Sigmoid colon (tissue), 7 donors: Measurements from ENCODE around the gene ZKSCAN3. TPM values are rescaled to one million over a fixed set of nuclear protein-coding genes. Genes with fewer than 3 reads are reported as not detected.
"Not testable (repeated sequence)": the region's sequence is repeated elsewhere in the genome, so short reads cannot be mapped to it uniquely, and the experiment has no call there.

Experiments
- DNase-seq: peaks from one replicate; pipeline ENCODE4 v3.0.0-alpha.2; 2019
- H3K27ac ChIP-seq, 4 donors: fragments of 200-600 bp; sonication (generic); one replicate each; pipeline ENCODE4 v1.5.1; 2016 to 2019; ENCODE audit warnings: mild to moderate bottlenecking in 1 of 4
- H3K27me3 ChIP-seq, 3 donors: fragments of 200-600 bp; sonication (generic); one replicate each; pipeline ENCODE4 v1.5.1; 2019; ENCODE audit warnings: mild to moderate bottlenecking in 1 of 3
- H3K36me3 ChIP-seq, 4 donors: fragments of 200-600 bp; sonication (generic); one replicate each; pipeline ENCODE4 v1.5.1; 2016 to 2019
- H3K4me1 ChIP-seq, 4 donors: fragments of 200-600 bp; sonication (generic); one replicate each; pipeline ENCODE4 v1.5.1; 2017 to 2019
- H3K4me3 ChIP-seq, 4 donors: fragments of 200-600 bp; sonication (generic); one replicate each; pipeline ENCODE4 v1.5.1; 2017 to 2019; ENCODE audit warnings: mild to moderate bottlenecking in 2 of 4, moderate library complexity in 1 of 4
- H3K9me3 ChIP-seq, 4 donors: fragments of 200-600 bp in 3 of 4; sonication (generic) in 3 of 4; one replicate each; pipeline versions ENCODE4 v1.5.1 to v1.6.1; 2013 to 2019
- CTCF ChIP-seq, 4 experiments: fragments of 450-650 bp in 3 of 4; fragments of 200-600 bp in 1 of 4; IDR thresholded peaks; one replicate each; pipeline ENCODE4 v1.5.1; 2016 to 2019; ENCODE audit warnings: antibody characterized with exemption in 4 of 4, mild to moderate bottlenecking in 3 of 4, moderate library complexity in 2 of 4
- EP300 ChIP-seq, 4 donors: sonication (generic); formaldehyde crosslinking; IDR thresholded peaks; one replicate each; pipeline ENCODE4 v1.6.1; 2017; ENCODE audit warnings: antibody characterized with exemption in 4 of 4
- POLR2A ChIP-seq, 2 donors: fragments of 450-650 bp; IDR thresholded peaks; one replicate each; pipeline ENCODE4 v1.6.1; 2016; ENCODE audit warnings: antibody characterized with exemption in 2 of 2, mild to moderate bottlenecking in 2 of 2, moderate library complexity in 2 of 2
- POLR2AphosphoS5 ChIP-seq, 4 donors: sonication (generic); formaldehyde crosslinking; IDR thresholded peaks; one replicate each; pipeline ENCODE4 v1.6.1; 2017; ENCODE audit warnings: antibody characterized with exemption in 4 of 4
- WGBS, 2 donors: extraction: QIAGEN DNeasy Blood & Tissue Kit; methylation state at CpG; one replicate each; pipeline ENCODE4 v1.1.7; 2013; 5-methylcytosine and 5-hydroxymethylcytosine counted together
- intact Hi-C: fragments of 100-400 bp; cut with DNase I; formaldehyde crosslinking; loops from one replicate; pipeline ENCODE4 v1.15.1; 2023
- polyA plus RNA-seq, 3 donors: library from polyadenylated mRNA; stranded (reverse); fragments of 200-250 nt; gene quantifications; one replicate each; pipeline ENCODE4 v1.2.3, GENCODE V29; 2013
- total RNA-seq, 4 donors: library from RNA; depleted of rRNA; stranded (reverse); fragments of >200 nt; gene quantifications; one replicate each; pipeline ENCODE4 v1.1.0, GENCODE V29; 2016
- donor health status: healthy with polysubstance abuse.
- donor health status: Bipolar disorder and iron deficiency.
- donor health status: healthy.

Gene ZKSCAN3
- total and polyA plus RNA-seq, 7 donors: 0.92 to 9.1 (median 5.4) TPM

DNA sequence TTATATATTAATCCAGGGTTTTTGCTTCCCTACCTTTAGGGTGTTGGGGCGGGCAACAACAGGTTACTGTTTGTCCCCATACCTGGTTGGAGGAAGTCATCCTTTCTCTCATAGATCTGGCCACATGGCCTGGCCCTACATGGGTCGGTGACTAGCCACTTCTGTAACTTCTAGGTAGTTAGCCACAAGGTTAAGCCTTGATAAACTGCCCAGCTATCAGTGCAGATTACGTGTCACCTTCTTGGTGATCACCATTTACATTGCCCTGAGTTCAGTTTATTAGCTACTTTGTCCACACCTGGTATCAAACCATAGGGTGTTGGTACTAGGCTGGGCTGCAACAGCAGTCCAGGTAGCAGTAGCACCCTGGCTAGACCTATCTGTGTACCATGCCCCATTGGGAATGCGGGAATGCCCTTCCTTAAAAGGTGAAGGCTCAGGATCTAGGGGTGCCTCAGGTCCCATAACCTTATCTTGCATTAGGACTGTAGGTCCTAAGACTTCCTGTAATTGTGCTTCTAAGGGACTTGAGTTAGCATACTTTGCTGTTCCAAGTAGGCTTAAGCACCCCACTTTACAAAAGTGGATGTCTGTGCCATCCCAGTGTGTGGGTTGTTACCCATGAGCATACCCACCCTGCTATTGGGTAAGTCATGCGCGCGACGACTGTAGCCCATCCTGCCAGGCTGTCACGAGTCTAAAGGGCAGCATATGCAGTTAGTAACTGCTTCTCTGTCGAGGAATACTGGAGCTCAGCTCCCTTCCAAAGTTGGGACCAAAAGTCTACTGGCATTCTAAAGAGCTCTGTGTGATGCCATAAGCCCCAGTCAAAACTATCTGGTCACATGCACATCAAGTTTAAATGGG is 5.2 kb downstream of the ZKSCAN3 start:
- intact Hi-C loops: loop anchor here (2.0 to 10.0 kb wide), 8 partner anchors 18 to 1168 kb away; partner anchors contain the start of genes PGBD1, ZNF165, ZNF184 and ZSCAN31

DNA sequence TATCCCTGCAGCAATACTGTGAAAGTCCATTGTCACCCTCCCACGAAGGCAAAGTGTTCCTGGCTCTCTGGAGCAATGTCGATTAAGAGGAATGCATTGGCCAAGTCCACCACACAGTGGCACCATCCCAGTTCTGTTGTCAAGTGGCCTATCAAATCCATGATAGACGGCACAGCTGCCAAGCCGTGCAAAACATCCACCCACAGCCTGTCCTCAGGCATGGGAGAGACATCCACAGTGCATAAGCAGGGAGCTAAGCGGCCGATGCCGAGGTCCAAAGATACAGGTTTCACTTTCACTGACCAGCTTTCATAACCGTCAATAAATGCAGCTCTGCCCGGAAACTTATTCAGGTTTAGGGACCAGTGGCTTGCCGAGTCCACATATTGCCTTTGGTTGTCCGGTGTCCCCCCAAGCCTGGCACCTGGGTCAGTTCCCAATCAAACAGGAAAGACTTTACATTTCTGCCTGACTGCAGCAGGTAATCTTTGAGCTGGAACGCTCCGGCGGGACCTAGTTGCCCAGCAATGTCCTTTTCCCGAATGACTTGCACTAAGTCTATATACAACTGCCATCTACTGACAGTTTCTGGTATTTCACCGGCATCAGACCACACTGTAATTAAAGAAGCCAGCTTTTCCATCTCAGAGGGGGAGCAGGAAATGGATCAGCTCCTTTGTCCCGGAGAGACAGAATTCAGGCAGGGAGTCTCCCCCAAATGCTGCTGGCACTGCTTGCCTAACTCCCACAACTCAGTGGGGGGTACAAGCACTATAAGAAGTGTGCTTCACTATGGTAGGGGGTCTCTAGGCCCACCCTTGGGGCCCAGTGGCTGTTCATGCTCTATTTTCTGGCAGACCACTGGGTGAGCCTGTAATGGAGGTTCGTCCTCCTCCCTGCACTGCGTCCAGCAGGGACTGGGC is 6.3 kb downstream of the ZKSCAN3 start:
- Histone ChIP-seq H3K9me3 (no peaks in the 10 kb centered on the region), H3K4me1 (peaks cover 0 to 44% (median 33%) of the 10 kb centered on the region in 4 donors), H3K27ac (peak overlapping the region; percentile 84 to 94 (median 85)), H3K4me3 (peak overlapping the region; percentile 49 to 66 (median 58)), H3K27me3 (no peaks in the 10 kb centered on the region), H3K36me3 (peaks cover 0 to 13% (median 5%) of the 10 kb centered on the region in 4 donors)
- DNase-seq: peak; percentile 88
- WGBS, 2 donors: 3 to 5% methylated on average over 19 of the region's 19 CpGs
- intact Hi-C loops: loop anchor here (1.0 to 10.0 kb wide), 10 partner anchors 19 to 1169 kb away; partner anchors contain the start of genes PGBD1, ZNF165, ZNF184 and ZSCAN31
- peak in 3 of 4 donors; percentile 58 to 66 (median 64) for TF ChIP-seq POLR2AphosphoS5 (IDR thresholded peaks at IDR 0.05)
- peak; percentile 84 to 95 (median 86) for TF ChIP-seq CTCF (IDR thresholded peaks at IDR 0.05)
- no peak for TF ChIP-seq EP300 (IDR thresholded peaks at IDR 0.05)

More for the DNA sequence above, 5.2 kb downstream of the ZKSCAN3 start:
- H3K4me1 ChIP-seq: peaks cover 0 to 53% (median 41%) of the 10 kb centered on the region in 4 donors
- no peak for DNase-seq
- no peaks in the 10 kb centered on the region for H3K9me3 ChIP-seq
- no peak for TF ChIP-seq POLR2A (IDR thresholded peaks at IDR 0.05)
- no peak for TF ChIP-seq CTCF (IDR thresholded peaks at IDR 0.05)
- no peak for TF ChIP-seq POLR2AphosphoS5 (IDR thresholded peaks at IDR 0.05)
- no peak for TF ChIP-seq EP300 (IDR thresholded peaks at IDR 0.05)
- H3K4me3 ChIP-seq: peak overlapping the region in 3 of 4 donors; percentile 49 to 66 (median 62)
- H3K27me3 ChIP-seq: no peaks in the 10 kb centered on the region
- WGBS, 2 donors: 86 to 92% methylated on average over 10 of the region's 10 CpGs
- peak overlapping the region; percentile 84 to 94 (median 85) for H3K27ac ChIP-seq
- H3K36me3 ChIP-seq: peaks cover 0 to 7% (median 2%) of the 10 kb centered on the region in 4 donors

- H3K4me1 ChIP-seq: peaks cover 0 to 38% (median 27%) of the 10 kb centered on the region in 4 donors
- DNase-seq: no peak
- TF ChIP-seq POLR2AphosphoS5 (IDR thresholded peaks at IDR 0.05) (no peak), CTCF (IDR thresholded peaks at IDR 0.05) (no peak)
- peaks cover 0 to 17% (median 8%) of the 10 kb centered on the region in 4 donors for H3K36me3 ChIP-seq
- no peaks in the 10 kb centered on the region for H3K9me3 ChIP-seq
- peak overlapping the region; percentile 84 to 94 (median 85) for H3K27ac ChIP-seq
- H3K4me3 ChIP-seq: peak overlapping the region in 2 of 4 donors; percentile 62 to 66
- H3K27me3 ChIP-seq: no peaks in the 10 kb centered on the region
- intact Hi-C loops: loop anchor here (1.0 to 10.0 kb wide), 9 partner anchors 74 to 1169 kb away; partner anchors contain the start of genes PGBD1, ZNF165, ZNF184 and ZSCAN9
- 74 to 80% methylated on average over 7 of the region's 7 CpGs for WGBS, 2 donors
Observed at GRCh38 chr6:28356666-28357020, 6.9 kb downstream of the ZKSCAN3 start.

DNA sequence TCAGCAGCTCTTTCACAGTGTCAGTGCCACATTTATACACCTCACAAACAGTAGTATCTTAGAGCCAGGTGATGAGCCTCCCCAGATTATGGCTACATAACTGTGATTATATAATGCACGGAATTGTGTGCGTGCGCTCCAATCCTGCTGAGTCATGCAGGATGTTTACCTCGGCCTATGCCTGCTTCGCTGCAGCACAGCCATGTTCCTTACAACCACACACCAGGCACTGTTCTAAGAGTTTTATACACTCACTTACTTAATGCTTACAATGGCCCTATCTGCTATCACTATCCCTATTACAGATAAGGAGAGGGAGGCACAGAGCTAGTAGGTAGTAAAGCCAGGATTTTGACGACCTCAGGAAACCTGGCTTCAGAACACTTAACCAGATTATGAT is 7.3 kb downstream of the ZKSCAN3 start:
- WGBS, 2 donors: 79 to 83% methylated on average over 6 of the region's 6 CpGs
- Histone ChIP-seq H3K36me3 (peaks cover 0 to 20% (median 8%) of the 10 kb centered on the region in 4 donors), H3K9me3 (no peaks in the 10 kb centered on the region), H3K4me1 (peaks cover 0 to 37% (median 26%) of the 10 kb centered on the region in 4 donors), H3K27me3 (no peaks in the 10 kb centered on the region), H3K4me3 (no peak overlapping the region), H3K27ac (peak overlapping the region; percentile 84 to 94 (median 85))
- intact Hi-C loops: loop anchor here (2.0 to 10.0 kb wide), 8 partner anchors 75 to 1170 kb away; partner anchors contain the start of genes PGBD1, ZNF165, ZNF184 and ZSCAN9
- TF ChIP-seq CTCF (IDR thresholded peaks at IDR 0.05) (no peak), POLR2A (IDR thresholded peaks at IDR 0.05) (no peak), EP300 (IDR thresholded peaks at IDR 0.05) (no peak), POLR2AphosphoS5 (IDR thresholded peaks at IDR 0.05) (no peak)
- DNase-seq: no peak

DNA sequence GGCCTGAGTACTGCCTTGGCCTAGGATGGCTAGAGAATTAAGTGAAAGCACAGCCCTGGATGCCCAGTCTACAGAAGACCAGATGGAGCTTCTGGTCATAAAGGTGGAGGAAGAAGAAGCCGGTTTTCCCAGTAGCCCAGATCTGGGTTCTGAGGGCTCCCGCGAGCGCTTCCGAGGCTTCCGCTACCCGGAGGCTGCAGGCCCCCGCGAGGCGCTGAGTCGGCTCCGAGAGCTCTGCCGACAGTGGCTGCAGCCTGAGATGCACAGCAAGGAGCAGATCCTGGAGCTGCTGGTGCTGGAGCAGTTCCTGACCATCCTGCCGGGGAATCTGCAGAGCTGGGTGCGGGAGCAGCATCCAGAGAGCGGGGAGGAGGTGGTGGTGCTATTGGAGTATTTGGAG is 9.8 kb downstream of the ZKSCAN3 start:
- WGBS, 2 donors: 96 to 97% methylated on average over 14 of the region's 16 CpGs
- not testable (repeated sequence) for H3K4me3 ChIP-seq, H3K27me3 ChIP-seq, H3K9me3 ChIP-seq, H3K27ac ChIP-seq, DNase-seq
- peaks cover 0 to 26% (median 21%) of the 10 kb centered on the region in 4 donors for H3K4me1 ChIP-seq
- peaks cover 5 to 46% (median 24%) of the 10 kb centered on the region in 4 donors for H3K36me3 ChIP-seq
- intact Hi-C loops: loop anchor here (5.0 to 10.0 kb wide), 7 partner anchors 77 to 1172 kb away; partner anchors contain the start of genes PGBD1, ZNF165, ZNF184 and ZSCAN9
